K562 (cell line): ENCODE results near the gene NFIC. TPM values are rescaled to one million over a fixed set of nuclear protein-coding genes. Genes with fewer than 3 reads are reported as not detected.
A peak's percentile ranks its signal among the peaks of the same experiment; 100 is the strongest.

Experiments
- ATF4 ChIP-seq: fragments of 450-650 bp; formaldehyde crosslinking; IDR thresholded peaks from 2 replicates; pipeline ENCODE4 v1.4.0; 2022; ENCODE audit warnings: mild to moderate bottlenecking, moderate library complexity
- CEBPZ ChIP-seq: fragments of 150-350 bp; IDR thresholded peaks from 2 replicates; pipeline ENCODE4 v1.6.1; 2014; ENCODE audit warnings: low read depth, mild to moderate bottlenecking, low read length, borderline replicate concordance
- DIDO1 ChIP-seq: fragments of 450-650 bp; IDR thresholded peaks from 2 replicates; pipeline ENCODE4 v1.6.1; 2016; ENCODE audit warnings: low read depth, missing biosample characterization, missing genetic modification characterization
- FOXO4 ChIP-seq: fragments of 450-650 bp; formaldehyde crosslinking; IDR thresholded peaks from 2 replicates; pipeline ENCODE4 v1.4.0; 2020; ENCODE audit warnings: mild to moderate bottlenecking, moderate library complexity
- HMGN3 ChIP-seq: IDR thresholded peaks from 2 replicates; pipeline ENCODE4 v1.6.1; 2011; ENCODE audit warnings: borderline replicate concordance, low read depth, mild to moderate bottlenecking, mixed read lengths, low read length; ENCODE audit not compliant: insufficient read length; ENCODE audit errors: extremely low read depth
- KDM1A ChIP-seq, 2 experiments: fragments of 450-650 bp; IDR thresholded peaks; 2 replicates each; pipeline ENCODE4 v1.6.1; 2016; ENCODE audit warnings: mild to moderate bottlenecking in 2 of 2
- MAFK ChIP-seq: IDR thresholded peaks from 2 replicates; pipeline ENCODE4 v1.6.1; 2011; ENCODE audit warnings: low read length, improper control_type of control experiment
- MXD1 ChIP-seq: fragments of 250-450 bp; sonication (Bioruptor Pico); IDR thresholded peaks from 2 replicates; pipeline ENCODE4 v1.8.0; 2021; ENCODE audit warnings: borderline replicate concordance, mild to moderate bottlenecking, moderate library complexity; ENCODE audit not compliant: poor library complexity, severe bottlenecking
- PATZ1 ChIP-seq: fragments of 250-450 bp; sonication (Bioruptor Pico); IDR thresholded peaks from 2 replicates; pipeline ENCODE4 v1.5.0; 2020; ENCODE audit warnings: mild to moderate bottlenecking, borderline replicate concordance
- RAD21 ChIP-seq, 2 experiments: fragments of 250-450 bp in 1 of 2; fragments of 450-650 bp in 1 of 2; sonication (Bioruptor Pico) in 1 of 2; formaldehyde crosslinking in 1 of 2; IDR thresholded peaks in 1 of 2; conservative IDR thresholded peaks in 1 of 2; 2 replicates each; pipeline versions ENCODE4 v1.4.0 to v1.8.0; 2020 to 2022; ENCODE audit warnings: mild to moderate bottlenecking in 2 of 2, moderate library complexity in 1 of 2
- RBM25 ChIP-seq: fragments of 200-400 bp; formaldehyde crosslinking; IDR thresholded peaks from 2 replicates; pipeline ENCODE4 v1.6.1; 2018; ENCODE audit warnings: low read length, low read depth, moderate library complexity; ENCODE audit not compliant: severe bottlenecking
- ZBTB26 ChIP-seq: fragments of 450-650 bp; formaldehyde crosslinking; IDR thresholded peaks from 2 replicates; pipeline ENCODE4 v1.4.0; 2022; ENCODE audit warnings: missing genetic modification characterization
- ZNF551 ChIP-seq: fragments of 250-450 bp; sonication (Bioruptor Pico); IDR thresholded peaks from 2 replicates; pipeline ENCODE4 v1.5.0; 2021; ENCODE audit warnings: mild to moderate bottlenecking, moderate library complexity
- ZNF561 ChIP-seq: fragments of 450-650 bp; formaldehyde crosslinking; conservative IDR thresholded peaks from 2 replicates; pipeline ENCODE4 v1.4.0; 2020; ENCODE audit warnings: mild to moderate bottlenecking, moderate library complexity
- polyA plus RNA-seq, 8 experiments: library from polyadenylated mRNA; depleted of rRNA in 4 of 8; stranded (reverse) in 5 of 8; unstranded in 3 of 8; fragments of >200 nt; fragmentation: Nextera tagmentation in 2 of 8; fragmentation: Illumina TruSeq in 1 of 8; extraction: Ambion mirVana in 2 of 8; extraction: Trizol in 1 of 8; gene quantifications; 2 replicates each; pipeline versions ENCODE4 v1.2.1 to v1.2.3, GENCODE V29; 2011 to 2014; ENCODE audit warnings: inconsistent platforms in 1 of 8, missing spikeins in 1 of 8
- total RNA-seq, 7 experiments: library from RNA; depleted of rRNA in 6 of 7; stranded (reverse); fragments of >200 nt in 6 of 7; fragmentation: Illumina TruSeq in 2 of 7; extraction: Trizol in 2 of 7; gene quantifications; 2 replicates each; pipeline versions ENCODE4 v1.2.1 to v1.2.3, GENCODE V29; 2011 to 2021; ENCODE audit warnings: low replicate concordance in 1 of 7

Gene NFIC
- total and polyA plus RNA-seq, 9 of the 15 experiments (the other 6 are each of a cell fraction or from before 2014, with no cell fraction given): 0.71 to 62.1 (median 6.9) TPM

GRCh38 chr19:3365836-3366752 lies at the start of gene NFIC (continued):
- no peak for TF ChIP-seq MXD1 (CRISPR knock-in tag)
- TF ChIP-seq PATZ1: peak; percentile 48; the same call in 1 of the 2 replicates
- no peak for TF ChIP-seq DIDO1 (tag)
- no peak for TF ChIP-seq CEBPZ
- no peak for TF ChIP-seq ZNF561 (CRISPR knock-in tag)
- no peak for TF ChIP-seq ZNF551 (CRISPR knock-in tag)
- no peak for TF ChIP-seq FOXO4
- TF ChIP-seq ATF4 (CRISPR knock-in tag): no peak
- TF ChIP-seq RBM25: no peak
- no peak for TF ChIP-seq RAD21 (CRISPR knock-in tag; conservative IDR thresholded peaks at IDR 0.05 in 1 of 2, IDR thresholded peaks at IDR 0.05 in 1 of 2)
- peak; percentile 92; the same call in 1 of the 2 replicates for TF ChIP-seq ZBTB26
- no peak for TF ChIP-seq MAFK
- TF ChIP-seq HMGN3: no peak
- TF ChIP-seq KDM1A (IDR thresholded peaks at IDR 0.05): peak; percentile 11 to 86; a peak in 3 of 4 replicates
